Stimulated activated CD4-positive, alpha-beta T cell treated with anti-CD3 and anti-CD28 coated beads, Interleukin-1b, Interleukin-23, amount 100 ng/mL, for 4 hours (primary cell): ENCODE data around the gene MIEN1.
A peak's percentile ranks its signal among the peaks of the same experiment; 100 is the strongest.
"Not testable (repeated sequence)": the region's sequence is repeated elsewhere in the genome, so short reads cannot be mapped to it uniquely, and the experiment has no call there.

Experiments
- DNase-seq, 2 donors: peaks; one replicate each; pipeline ENCODE4 v3.0.0-alpha.2; 2020; ENCODE audit warnings: low read depth in 2 of 2

Gene MIEN1

DNA sequence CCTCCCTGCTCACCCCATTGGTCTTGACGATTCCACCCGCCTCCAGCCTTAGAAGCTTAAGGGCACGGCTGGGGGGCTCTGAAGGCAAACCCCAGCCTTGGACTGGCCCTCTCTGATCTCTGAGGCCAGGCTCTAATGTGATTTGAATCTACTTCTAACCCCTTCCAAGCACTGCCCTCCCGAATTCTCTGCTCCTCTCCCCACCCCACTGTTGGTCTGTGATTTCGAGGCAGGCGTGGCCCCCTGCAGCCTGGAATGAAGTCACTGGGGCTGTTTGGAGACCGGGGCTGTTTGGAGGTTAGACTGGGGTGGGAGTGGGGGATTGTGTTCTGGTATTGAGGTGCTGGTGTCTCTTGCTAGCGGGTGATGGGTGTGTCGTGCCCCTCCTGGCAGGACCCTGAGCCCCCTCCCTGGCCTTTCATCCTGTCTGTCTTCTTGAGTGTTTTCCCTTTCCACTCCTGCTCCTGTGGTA is 9.6 kb upstream of the MIEN1 start:
- DNase-seq: no peak

DNA sequence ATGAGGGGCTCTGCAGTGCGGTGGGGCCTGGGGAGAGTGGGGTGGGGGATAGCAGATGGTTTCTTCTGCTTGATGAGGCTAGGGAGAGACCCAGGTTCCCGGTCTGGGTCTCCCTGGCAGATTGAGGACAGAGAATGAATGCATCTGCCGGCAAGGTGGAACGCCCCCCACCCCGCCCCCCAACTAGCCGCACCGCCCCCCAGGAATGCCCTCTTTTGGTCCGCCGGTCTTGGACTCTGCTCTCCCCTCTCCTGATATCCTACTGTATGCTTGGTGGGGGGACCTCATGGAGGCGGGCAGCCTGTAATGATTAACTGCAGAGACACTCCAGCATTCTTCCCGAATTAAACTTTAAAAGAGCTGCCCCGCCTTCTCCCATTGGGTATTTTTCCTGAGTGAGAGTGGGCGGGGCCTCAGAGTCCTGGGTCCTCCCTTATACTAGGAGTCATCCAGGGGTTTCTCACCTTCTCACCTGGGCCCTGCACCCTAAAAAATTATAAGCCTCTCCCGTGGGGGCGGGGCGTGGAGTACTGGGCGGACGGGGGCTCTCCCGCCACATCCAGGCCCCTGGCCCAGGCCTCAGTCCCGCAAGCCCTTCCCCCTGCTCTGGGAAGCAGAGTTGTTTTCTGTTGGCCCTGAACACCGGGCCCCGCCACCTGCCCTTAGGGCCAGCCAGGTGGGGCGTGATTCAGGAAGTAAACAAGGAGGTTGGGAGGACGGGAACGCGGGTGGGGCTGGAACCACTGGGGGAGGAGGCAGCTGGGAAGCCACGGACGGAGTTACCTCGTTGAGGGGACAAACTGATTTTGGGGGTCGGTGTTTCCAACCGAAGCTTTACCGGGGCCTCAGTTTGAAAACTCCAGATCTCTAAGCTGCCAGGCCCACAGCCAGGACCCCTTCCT is 8.9 kb upstream of the MIEN1 start:
- DNase-seq: no peak

DNA sequence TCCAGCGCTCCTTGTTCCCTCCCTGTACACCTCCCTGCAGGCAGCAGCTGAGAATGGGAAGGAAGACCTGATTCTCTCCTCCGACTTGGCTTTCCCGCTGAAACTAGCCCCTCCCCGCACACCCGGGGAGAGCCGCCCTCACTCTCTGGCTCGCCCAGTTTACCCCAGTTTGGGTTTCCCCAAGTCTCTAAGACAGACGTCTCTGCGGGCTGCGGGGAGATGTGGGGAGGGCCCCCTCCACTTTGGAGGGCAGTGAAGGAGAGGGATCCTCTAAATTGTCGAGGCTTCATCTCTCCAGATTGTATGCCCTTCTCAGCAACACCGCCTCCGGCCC is 8.2 kb upstream of the MIEN1 start:
- DNase-seq: peak; percentile 31

- DNase-seq: no peak
Measured at GRCh38 chr17:39737760-39738567, 7.6 kb upstream of the MIEN1 start, which contains the start of gene GRB7. Gene GRB7, plus strand, starts transcription at chr17:39737938. Its CDS starts 4,364 bp downstream, at chr17:39742302.

DNA sequence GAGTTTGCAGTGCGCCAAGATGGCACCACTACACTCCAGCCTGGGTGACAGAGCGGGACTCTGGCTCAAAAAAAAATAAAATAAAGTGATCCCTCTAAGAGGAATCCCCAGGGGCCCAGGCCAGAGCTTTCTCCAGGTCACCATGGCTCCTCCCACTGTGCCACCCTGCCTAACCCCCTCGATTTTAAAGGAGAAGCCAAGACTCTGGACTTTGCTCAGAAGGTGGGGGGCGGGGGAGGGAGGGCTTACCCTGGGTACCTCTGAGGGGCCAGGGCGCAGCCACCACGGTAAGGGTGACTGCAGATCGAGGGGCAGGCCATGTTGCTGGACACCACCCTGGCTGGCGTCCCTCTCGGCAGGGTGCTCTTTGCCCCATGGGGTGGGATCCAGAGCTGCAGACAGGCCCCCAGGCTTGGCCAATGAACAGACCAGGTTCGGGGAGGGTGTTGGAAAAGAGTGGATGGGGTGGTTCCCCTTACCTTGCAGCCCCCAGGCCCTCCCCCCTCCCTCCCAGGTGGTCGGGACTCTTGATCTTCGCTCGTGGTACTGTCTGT is 7.0 kb upstream of the MIEN1 start:
- no peak for DNase-seq

DNA sequence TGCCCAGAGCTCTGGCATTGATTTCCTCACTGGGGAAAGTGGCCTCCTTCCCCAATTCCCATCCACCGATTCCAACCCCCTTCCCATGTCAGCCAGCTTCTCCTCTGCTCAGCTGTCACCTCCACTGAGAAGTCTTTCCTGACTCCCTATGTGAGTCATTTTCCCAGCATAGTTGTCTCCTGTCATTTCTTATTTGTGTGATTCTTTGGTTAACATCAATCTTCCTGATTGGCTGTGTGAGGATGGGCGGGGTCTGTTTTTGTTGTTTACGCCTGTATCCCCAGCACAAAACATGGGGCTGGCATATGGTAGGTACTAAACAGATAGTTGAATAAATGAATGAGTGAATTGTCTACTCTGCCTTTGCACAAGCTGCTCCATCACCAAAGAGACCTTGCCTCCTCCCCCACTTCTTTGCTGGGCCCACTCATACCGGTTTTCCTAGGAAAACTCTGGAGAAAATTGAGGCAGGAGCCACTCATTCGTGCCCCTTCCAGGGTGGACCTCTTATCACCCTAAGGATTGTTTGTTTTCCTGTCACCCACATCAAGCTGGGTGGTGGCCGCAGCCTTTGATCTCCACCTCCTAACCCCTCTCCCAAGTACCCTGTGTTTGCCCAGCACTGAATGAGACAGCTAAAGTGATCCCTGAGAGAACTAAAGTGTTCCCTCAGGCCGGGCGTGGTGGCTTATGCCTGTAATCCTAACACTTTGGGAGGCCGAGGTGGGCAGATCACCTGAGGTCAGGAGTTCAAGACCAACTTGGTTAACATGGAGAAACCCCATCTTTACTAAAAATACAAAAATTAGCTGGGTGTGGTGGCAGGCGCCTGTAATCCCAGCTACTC is 6.2 kb upstream of the MIEN1 start:
- DNase-seq: no peak

- no peak for DNase-seq
Measured at GRCh38 chr17:39735882-39736281, 5.5 kb upstream of the MIEN1 start.

GRCh38 chr17:39732586-39732985 is 2.3 kb upstream of the MIEN1 start:
- no peak for DNase-seq

- no peak for DNase-seq
Measured at GRCh38 chr17:39729280-39729851, 966 bp downstream of the MIEN1 start.

- DNase-seq: no peak
Measured at GRCh38 chr17:39727556-39727955, 2.8 kb downstream of the MIEN1 start.

GRCh38 chr17:39726617-39727016 is 3.7 kb downstream of the MIEN1 start:
- no peak for DNase-seq

GRCh38 chr17:39725923-39726322 is 4.4 kb downstream of the MIEN1 start:
- not testable (repeated sequence) for DNase-seq

- no peak for DNase-seq
Measured at GRCh38 chr17:39724731-39725130, 5.6 kb downstream of the MIEN1 start.

DNA sequence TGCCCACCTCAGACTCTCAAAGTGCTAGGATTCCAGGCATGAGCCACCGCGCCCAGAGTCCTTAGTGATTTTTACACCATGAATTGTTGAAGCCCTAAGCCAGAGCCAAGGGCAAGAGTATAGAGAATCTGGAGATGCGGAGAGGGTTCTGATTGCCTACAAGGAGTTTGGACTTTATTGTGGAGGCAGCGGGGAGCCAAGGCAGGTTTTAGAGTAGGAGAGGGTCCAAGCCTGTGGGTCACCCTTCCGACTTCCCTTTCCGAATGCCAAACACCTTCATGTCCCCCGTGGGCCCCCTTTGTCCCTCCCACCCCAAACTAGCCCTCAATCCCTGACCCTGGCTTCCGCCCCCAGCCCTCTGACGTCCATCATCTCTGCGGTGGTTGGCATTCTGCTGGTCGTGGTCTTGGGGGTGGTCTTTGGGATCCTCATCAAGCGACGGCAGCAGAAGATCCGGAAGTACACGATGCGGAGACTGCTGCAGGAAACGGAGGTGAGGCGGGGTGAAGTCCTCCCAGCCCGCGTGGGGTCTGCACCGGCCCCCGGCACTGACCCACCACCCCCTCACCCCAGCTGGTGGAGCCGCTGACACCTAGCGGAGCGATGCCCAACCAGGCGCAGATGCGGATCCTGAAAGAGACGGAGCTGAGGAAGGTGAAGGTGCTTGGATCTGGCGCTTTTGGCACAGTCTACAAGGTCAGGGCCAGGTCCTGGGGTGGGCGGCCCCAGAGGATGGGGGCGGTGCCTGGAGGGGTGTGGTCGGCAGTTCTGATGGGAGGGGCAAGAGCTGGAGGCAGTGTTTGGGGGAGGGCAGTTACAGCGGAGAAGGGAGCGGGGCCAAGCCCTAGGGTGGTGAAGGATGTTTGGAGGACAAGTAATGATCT is 7.1 kb downstream of the MIEN1 start:
- no peak for DNase-seq

GRCh38 chr17:39722104-39722503 is 8.2 kb downstream of the MIEN1 start:
- no peak for DNase-seq

GRCh38 chr17:39719563-39720355 is 10.6 kb downstream of the MIEN1 start:
- no peak for DNase-seq

DNA sequence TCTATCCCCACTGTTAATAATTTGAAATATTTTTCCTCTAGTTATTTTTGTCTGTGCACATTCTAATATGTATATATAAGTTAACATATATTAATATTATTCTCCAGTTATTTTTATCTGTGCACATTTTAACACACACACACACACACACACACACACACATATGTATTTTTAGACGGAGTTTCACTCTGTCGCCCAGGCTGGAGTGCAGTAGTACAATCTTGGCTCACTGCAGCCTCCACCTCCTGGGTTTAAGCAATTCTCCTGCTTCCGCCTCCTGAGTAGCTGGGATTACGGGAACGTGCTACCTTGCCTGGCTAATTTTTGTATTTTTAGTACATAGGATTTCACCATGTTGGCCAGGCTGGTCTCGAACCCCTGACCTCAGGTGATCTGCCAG is 12.7 kb downstream of the MIEN1 start:
- no peak for DNase-seq

GRCh38 chr17:39716879-39717536 is 13.3 kb downstream of the MIEN1 start:
- no peak for DNase-seq
